HepG2 (cell line): ENCODE results near the gene ZMYND8. TPM values are rescaled to one million over a fixed set of nuclear protein-coding genes. Genes with fewer than 3 reads are reported as not detected.

ENCODE experiments used
- ATF7 ChIP-seq, 2 experiments: fragments of 450-650 bp in 1 of 2; sonication (generic) in 1 of 2; formaldehyde crosslinking in 1 of 2; IDR thresholded peaks; 2 replicates each; pipeline versions ENCODE4 v1.4.0 to v1.6.1; 2016 to 2020; ENCODE audit warnings: antibody characterized with exemption in 1 of 2, mild to moderate bottlenecking in 1 of 2, missing genetic modification reagents in 1 of 2
- KIAA2018 ChIP-seq: sonication (generic); formaldehyde crosslinking; IDR thresholded peaks from 2 replicates; pipeline ENCODE4 v1.5.0; 2020; ENCODE audit warnings: mild to moderate bottlenecking, missing genetic modification reagents, borderline replicate concordance
- RBM22 ChIP-seq: fragments of 200-400 bp; formaldehyde crosslinking; optimal IDR thresholded peaks from 2 replicates; pipeline ENCODE3; 2017; ENCODE audit warnings: mild to moderate bottlenecking, low read length, moderate library complexity
- RORA ChIP-seq: sonication (generic); formaldehyde crosslinking; IDR thresholded peaks from 2 replicates; pipeline ENCODE4 v1.5.0; 2020; ENCODE audit warnings: mild to moderate bottlenecking, missing genetic modification reagents, moderate library complexity
- ZNF12 ChIP-seq: sonication (generic); formaldehyde crosslinking; IDR thresholded peaks from 2 replicates; pipeline ENCODE4 v1.5.0; 2020; ENCODE audit warnings: missing genetic modification reagents
- ZNF709 ChIP-seq: sonication (generic); formaldehyde crosslinking; IDR thresholded peaks from 2 replicates; pipeline ENCODE4 v1.5.0; 2020; ENCODE audit warnings: mild to moderate bottlenecking, missing genetic modification reagents
- ZXDC ChIP-seq: sonication (generic); formaldehyde crosslinking; IDR thresholded peaks from 2 replicates; pipeline ENCODE4 v1.5.0; 2020; ENCODE audit warnings: mild to moderate bottlenecking, missing genetic modification reagents
- polyA plus RNA-seq, 8 experiments: library from polyadenylated mRNA; depleted of rRNA in 3 of 8; stranded (reverse) in 7 of 8; unstranded in 1 of 8; fragments of >200 nt; fragmentation: Illumina TruSeq in 4 of 8; extraction: Trizol in 4 of 8; gene quantifications; 2 replicates each; pipeline versions ENCODE4 v1.2.1 to v1.2.3, GENCODE V29; 2011 to 2016; ENCODE audit warnings: low read depth in 4 of 8, missing spikeins in 1 of 8, mixed read lengths in 1 of 8; ENCODE audit not compliant: insufficient read depth in 1 of 8
- total RNA-seq, 5 experiments: library from RNA; depleted of rRNA; stranded (reverse); fragments of >200 nt; fragmentation: Illumina TruSeq; extraction: Trizol; gene quantifications; 2 replicates each; pipeline ENCODE4 v1.2.3, GENCODE V29; 2016; ENCODE audit warnings: low read depth in 1 of 5

ZMYND8 gene
- total and polyA plus RNA-seq, 2 of the 13 experiments (the other 11 are each of a cell fraction or from before 2014, with no cell fraction given), result 53.9 to 84.7 TPM

- TF ChIP-seq RORA (0 out of 2 replicates have a peak, but pooled peaks have one; percentile 42), ZXDC (CRISPR knock-in tag) (no peak), RBM22 (peak; percentile 12), ATF7 (IDR thresholded peaks at IDR 0.05) (0 out of 2 replicates have a peak, but pooled peaks have one; percentile 14), ATF7 (CRISPR knock-in tag; IDR thresholded peaks at IDR 0.05) (no peak), ZNF12 (no peak), KIAA2018 (CRISPR knock-in tag) (no peak), ZNF709 (CRISPR knock-in tag) (no peak)
These were observed 98.7 kb downstream of the ZMYND8 start (continued) for GRCh38 chr20:47257771-47258170.
